Measurements from ENCODE around the gene DAP.

DAP gene

GRCh38 chr5:10702911-10703491 lies 58.0 kb downstream of the DAP start:
- TF ChIP-seq SIN3A (IDR thresholded peaks at IDR 0.05; ENCODE audit: borderline replicate concordance, insufficient read depth, low read length): no peak
- TF ChIP-seq POLR2AphosphoS5 (IDR thresholded peaks at IDR 0.05; ENCODE audit: low read depth, low read length): no peak
- no peak for TF ChIP-seq TAF1 (IDR thresholded peaks at IDR 0.05; ENCODE audit: borderline replicate concordance, insufficient read depth, low read length)
- no peak for TF ChIP-seq REST (IDR thresholded peaks at IDR 0.05; ENCODE audit: insufficient read depth in 1 of 2, low read depth in 2 of 2, low read length in 2 of 2)
- no peak for TF ChIP-seq FOXP2 (optimal IDR thresholded peaks at IDR 0.05; ENCODE audit: borderline replicate concordance, extremely low read depth, extremely low read length, insufficient read depth)

GRCh38 chr5:10702040-10702629 lies 58.9 kb downstream of the DAP start:
- TF ChIP-seq POLR2AphosphoS5 (IDR thresholded peaks at IDR 0.05; ENCODE audit: low read depth, low read length): no peak

- TF ChIP-seq TAF1 (IDR thresholded peaks at IDR 0.05; ENCODE audit: borderline replicate concordance, insufficient read depth, low read length): no peak
- no peak for TF ChIP-seq SIN3A (IDR thresholded peaks at IDR 0.05; ENCODE audit: borderline replicate concordance, insufficient read depth, low read length)
- TF ChIP-seq REST (IDR thresholded peaks at IDR 0.05; ENCODE audit: insufficient read depth in 1 of 2, low read depth in 2 of 2, low read length in 2 of 2): no peak
- TF ChIP-seq POLR2AphosphoS5 (IDR thresholded peaks at IDR 0.05; ENCODE audit: low read depth, low read length): no peak
- no peak for TF ChIP-seq FOXP2 (optimal IDR thresholded peaks at IDR 0.05; ENCODE audit: borderline replicate concordance, extremely low read depth, extremely low read length, insufficient read depth)
These were observed 59.4 kb downstream of the DAP start for GRCh38 chr5:10701567-10702039.

GRCh38 chr5:10700516-10700915 lies 60.5 kb downstream of the DAP start:
- TF ChIP-seq FOXP2 (optimal IDR thresholded peaks at IDR 0.05; ENCODE audit: borderline replicate concordance, extremely low read depth, extremely low read length, insufficient read depth) (no peak), SIN3A (IDR thresholded peaks at IDR 0.05; ENCODE audit: borderline replicate concordance, insufficient read depth, low read length) (no peak), POLR2AphosphoS5 (IDR thresholded peaks at IDR 0.05; ENCODE audit: low read depth, low read length) (no peak), TAF1 (IDR thresholded peaks at IDR 0.05; ENCODE audit: borderline replicate concordance, insufficient read depth, low read length) (no peak), REST (IDR thresholded peaks at IDR 0.05; ENCODE audit: insufficient read depth in 1 of 2, low read depth in 2 of 2, low read length in 2 of 2) (no peak)

GRCh38 chr5:10699987-10700386 lies 61.0 kb downstream of the DAP start:
- no peak for TF ChIP-seq SIN3A (IDR thresholded peaks at IDR 0.05; ENCODE audit: borderline replicate concordance, insufficient read depth, low read length)
- TF ChIP-seq POLR2AphosphoS5 (IDR thresholded peaks at IDR 0.05; ENCODE audit: low read depth, low read length): no peak
- TF ChIP-seq REST (IDR thresholded peaks at IDR 0.05; ENCODE audit: insufficient read depth in 1 of 2, low read depth in 2 of 2, low read length in 2 of 2): no peak
- TF ChIP-seq FOXP2 (optimal IDR thresholded peaks at IDR 0.05; ENCODE audit: borderline replicate concordance, extremely low read depth, extremely low read length, insufficient read depth): no peak
- TF ChIP-seq TAF1 (IDR thresholded peaks at IDR 0.05; ENCODE audit: borderline replicate concordance, insufficient read depth, low read length): no peak
